Right renal cortex interstitium (tissue), 3 donors: Measurements from ENCODE around the gene BUB1B. TPM values are rescaled to one million over a fixed set of nuclear protein-coding genes. Genes with fewer than 3 reads are reported as not detected.
"Not testable (repeated sequence)": the region's sequence is repeated elsewhere in the genome, so short reads cannot be mapped to it uniquely, and the experiment has no call there.

Experiments used
- DNase-seq, 3 donors: peaks; one replicate each; pipeline ENCODE4 v3.0.0-alpha.2; 2013; ENCODE audit warnings: low read depth in 3 of 3, low spot score in 2 of 3
- polyA plus RNA-seq, 3 donors: library from polyadenylated mRNA; unstranded; fragments of 120-200 nt; gene quantifications; one replicate each; pipeline ENCODE4 v1.2.1, GENCODE V29; 2013; ENCODE audit not compliant: insufficient read length in 3 of 3

BUB1B gene, protein sequence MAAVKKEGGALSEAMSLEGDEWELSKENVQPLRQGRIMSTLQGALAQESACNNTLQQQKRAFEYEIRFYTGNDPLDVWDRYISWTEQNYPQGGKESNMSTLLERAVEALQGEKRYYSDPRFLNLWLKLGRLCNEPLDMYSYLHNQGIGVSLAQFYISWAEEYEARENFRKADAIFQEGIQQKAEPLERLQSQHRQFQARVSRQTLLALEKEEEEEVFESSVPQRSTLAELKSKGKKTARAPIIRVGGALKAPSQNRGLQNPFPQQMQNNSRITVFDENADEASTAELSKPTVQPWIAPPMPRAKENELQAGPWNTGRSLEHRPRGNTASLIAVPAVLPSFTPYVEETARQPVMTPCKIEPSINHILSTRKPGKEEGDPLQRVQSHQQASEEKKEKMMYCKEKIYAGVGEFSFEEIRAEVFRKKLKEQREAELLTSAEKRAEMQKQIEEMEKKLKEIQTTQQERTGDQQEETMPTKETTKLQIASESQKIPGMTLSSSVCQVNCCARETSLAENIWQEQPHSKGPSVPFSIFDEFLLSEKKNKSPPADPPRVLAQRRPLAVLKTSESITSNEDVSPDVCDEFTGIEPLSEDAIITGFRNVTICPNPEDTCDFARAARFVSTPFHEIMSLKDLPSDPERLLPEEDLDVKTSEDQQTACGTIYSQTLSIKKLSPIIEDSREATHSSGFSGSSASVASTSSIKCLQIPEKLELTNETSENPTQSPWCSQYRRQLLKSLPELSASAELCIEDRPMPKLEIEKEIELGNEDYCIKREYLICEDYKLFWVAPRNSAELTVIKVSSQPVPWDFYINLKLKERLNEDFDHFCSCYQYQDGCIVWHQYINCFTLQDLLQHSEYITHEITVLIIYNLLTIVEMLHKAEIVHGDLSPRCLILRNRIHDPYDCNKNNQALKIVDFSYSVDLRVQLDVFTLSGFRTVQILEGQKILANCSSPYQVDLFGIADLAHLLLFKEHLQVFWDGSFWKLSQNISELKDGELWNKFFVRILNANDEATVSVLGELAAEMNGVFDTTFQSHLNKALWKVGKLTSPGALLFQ
- 10 to 100 TPM; 27.7 to 33.0 (median 29.5) TPM for polyA plus RNA-seq

DNA sequence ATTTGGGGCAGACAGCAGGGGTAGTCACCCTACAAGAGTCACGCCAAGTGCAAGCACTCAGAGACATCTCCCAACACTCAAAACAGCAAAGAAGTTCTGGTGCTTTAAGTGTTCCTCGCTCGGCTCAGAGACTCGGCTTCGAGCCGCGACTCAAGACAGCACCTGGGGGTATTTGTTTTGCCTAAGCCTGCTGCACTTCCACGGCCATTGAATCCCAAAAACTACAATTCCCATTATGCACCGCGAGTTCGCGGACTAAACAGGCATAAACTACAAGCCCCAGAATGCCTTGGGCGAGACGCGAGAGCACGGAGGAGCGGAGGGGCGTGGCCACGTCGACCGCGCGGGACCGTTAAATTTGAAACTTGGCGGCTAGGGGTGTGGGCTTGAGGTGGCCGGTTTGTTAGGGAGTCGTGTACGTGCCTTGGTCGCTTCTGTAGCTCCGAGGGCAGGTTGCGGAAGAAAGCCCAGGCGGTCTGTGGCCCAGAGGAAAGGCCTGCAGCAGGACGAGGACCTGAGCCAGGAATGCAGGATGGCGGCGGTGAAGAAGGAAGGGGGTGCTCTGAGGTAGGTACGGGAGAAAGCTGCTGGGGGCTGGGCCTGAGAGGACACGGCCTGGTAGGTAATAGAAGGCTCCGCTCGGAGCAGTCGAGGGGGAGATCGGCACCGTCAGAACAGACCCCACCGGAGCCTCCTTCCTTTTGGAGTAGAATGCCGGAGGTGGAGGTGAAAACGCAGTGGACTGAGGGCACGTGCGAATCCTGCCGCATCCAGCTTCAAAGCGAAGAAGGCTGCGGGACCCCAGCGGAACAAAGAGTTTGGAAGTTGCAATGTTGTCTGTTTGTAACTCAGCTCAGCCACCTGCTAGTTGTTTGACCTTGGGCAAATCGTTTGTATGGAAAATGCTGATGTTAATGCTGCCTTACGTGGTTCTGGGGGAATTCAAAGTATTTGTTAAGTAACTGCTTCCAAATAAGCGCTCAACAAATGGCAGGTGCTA lies at the start of gene BUB1B:
Gene BUB1B, plus strand, starts transcription at position 381 of the 1,000 bp plus-strand sequence. Its CDS starts 152 bp downstream, at position 533.
- peak; percentile 93 to 94 (median 94) for DNase-seq

DNA sequence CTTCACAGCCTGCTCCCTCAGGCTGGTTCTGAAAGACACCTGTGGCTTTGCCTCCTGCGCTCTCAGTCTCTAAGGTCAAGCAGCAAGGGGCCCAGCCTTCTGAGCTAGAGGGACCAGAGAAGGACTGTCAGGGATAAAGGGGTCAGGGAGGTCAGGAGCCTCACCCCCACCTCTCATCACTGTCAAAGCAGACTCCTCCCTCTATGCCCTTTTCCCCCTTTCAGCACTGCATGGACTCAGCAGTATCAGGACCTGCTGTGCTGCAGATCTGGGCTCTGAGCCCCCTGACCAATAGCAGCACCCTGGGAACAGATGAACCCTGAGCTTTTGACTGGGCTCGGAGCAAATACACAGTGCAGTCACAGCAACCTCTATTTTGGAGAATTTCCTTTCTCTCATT lies 49.0 kb upstream of the BUB1B start:
- no peak for DNase-seq

DNA sequence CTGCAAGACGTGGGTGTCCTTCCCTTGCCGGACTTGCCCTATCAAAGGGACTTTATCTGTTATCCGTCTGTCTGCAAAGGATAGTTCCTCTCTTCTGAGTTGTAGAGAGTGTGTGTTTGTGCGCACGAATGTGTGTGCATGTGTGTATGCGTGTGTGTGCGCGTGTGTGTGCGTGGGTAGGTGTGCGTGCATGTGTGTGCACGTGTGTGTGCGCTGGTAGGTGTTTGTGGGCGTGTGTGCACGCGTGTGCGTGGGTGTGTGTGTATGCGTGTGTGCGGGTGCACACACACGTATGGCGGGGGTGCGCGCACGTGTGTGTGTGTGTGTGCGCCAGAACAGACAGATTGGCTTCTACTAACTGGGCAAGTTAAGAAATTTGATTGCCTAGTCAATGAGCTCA lies 48.1 kb upstream of the BUB1B start:
- no peak for DNase-seq

DNA sequence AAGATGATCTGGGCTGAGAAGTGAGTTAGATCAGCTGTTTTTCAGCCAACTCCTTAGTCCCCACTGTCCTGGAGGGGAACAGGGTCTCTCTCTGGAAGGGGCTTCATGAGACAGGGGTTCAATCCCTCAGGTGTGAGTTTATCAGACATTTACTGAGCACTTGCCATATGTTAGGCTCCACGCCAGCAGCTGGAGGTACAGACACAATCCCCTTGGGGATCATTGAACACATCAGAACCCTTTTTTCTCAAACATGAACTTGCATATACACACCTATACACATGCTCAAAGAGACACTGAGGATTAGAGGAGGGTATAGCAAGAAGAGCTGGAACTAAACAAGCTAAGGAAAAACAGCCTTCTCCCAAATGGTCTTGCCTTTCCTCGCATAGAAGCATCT lies 46.7 kb upstream of the BUB1B start:
- DNase-seq = no peak

DNA sequence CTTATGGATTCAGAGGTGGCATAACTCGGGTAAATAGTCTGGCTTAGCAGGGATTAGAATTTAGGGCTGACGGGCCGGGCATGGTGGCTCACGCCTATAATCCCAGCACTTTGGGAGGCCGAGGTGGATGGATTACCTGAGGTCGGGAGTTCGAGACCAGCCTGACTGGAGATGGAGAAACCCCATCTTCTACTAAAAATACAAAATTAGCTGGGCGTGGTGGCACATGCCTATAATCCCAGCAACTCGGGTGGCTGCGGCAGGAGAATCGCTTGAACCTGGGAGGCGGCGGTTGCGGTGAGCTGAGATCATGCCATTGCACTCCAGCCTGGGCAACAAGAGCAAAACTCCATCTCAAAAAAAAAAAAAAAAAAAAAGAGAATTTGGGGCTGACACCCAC lies 45.8 kb upstream of the BUB1B start:
- DNase-seq = not testable (repeated sequence)

DNA sequence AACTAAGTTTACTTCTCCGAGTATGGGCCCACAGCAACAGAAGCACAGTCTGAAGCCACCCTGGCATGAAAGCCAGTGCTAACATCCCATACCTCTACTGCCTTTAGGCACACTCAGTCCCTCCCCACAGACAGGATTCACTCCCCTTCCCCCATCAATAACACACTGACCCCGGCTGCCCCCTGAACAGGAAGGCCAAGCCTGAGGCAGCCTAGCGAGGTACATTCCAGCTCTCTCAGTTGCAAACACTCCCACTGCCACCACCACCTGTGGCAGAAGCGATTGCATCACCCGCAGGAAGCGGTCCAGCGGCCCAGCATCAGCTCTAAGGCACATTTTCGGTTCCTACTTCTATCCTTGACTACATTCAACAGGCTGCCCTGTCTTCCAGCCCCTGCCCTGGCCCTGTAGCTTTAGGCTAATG lies 45.2 kb upstream of the BUB1B start:
- no peak for DNase-seq

DNA sequence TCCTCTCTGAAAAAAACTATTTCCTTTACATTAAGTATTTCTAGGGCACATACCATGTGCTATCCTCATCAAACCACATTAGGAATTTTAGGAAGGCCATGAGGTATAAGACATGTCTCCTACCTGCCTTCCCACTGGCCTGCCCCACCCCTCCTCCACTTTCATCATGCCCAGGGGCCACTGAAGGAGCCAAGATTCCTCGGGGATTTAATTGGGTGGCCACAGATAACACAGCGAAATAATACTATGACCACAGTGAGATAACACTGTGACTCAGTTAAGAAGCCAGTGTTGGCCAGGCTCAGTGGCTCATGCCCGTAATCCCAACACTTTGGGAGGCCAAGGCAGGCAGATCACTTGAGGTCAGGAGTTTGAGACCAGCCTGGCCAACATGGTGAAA lies 42.4 kb upstream of the BUB1B start:
- no peak for DNase-seq

DNA sequence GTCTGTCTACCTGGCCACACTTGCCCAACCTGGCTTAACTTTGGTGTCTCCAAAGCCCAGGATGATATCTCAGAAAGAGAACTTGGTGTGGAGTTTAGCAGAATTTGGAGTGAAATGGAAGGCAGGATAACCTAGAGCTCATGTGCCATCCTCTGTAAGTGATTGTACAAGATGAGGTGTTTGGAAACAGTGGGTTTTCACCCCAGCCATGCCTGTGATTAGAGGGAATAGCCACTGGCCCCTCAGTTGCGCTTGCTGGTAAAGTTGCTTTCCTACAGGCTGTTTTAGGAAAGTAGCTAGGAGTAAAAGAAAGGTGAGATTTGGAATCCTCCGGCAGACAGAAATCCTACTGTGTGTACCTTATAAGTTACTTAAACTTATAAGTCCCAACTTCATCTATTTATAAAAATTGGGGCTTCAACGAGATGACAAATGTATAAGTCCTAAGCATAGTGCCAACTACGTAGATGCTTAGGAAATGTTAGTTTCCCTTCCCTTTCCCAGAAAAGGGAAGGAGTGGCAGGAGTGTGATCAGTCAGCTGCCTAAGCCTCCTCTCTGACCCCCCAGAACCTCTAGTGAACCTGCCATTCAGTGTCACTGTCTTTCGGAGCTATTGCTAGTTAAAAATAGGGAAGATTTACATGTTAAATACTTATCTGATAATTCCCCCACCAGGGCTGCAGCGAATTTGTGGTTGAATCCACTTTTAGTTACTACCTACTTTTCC lies 38.8 kb upstream of the BUB1B start:
- no peak for DNase-seq

DNA sequence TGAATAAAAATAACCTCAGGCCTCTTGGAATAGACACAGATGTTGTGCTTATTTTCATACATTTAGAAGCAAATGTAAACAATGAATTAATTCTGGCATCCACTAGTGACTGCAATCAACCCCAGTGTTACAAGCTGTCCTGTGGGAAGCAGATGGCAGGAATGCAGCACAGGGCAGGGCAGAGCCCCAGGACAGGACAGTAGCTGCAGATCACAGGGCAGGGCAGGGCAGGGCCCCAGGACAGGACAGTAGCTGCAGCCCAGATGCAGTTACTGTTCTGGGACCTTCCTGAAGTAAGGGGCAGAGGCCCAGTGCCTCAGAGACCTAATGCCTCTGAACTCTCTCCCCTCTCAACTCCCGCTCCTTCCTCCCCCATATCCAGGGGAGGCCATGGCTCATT lies 37.9 kb upstream of the BUB1B start:
- not testable (repeated sequence) for DNase-seq

DNA sequence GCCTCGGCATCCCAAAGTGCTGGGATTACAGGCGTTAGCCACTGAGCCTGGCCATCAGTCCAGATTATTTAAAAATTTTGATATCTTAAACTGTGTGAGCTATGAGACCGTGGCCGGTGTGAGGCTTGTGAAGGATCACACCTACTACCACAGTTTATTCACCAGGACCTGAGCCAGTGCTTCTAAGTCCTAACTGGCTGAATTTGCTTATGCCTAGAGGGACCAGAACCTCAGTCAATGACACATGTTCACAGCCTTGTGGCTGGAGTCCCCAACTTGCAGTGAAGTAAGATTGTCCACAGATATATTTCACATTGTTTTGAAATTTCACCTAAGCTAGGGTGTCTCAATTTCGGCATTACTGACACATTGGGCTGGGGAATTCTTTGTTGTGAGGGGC lies 37.0 kb upstream of the BUB1B start:
- not testable (repeated sequence) for DNase-seq

DNA sequence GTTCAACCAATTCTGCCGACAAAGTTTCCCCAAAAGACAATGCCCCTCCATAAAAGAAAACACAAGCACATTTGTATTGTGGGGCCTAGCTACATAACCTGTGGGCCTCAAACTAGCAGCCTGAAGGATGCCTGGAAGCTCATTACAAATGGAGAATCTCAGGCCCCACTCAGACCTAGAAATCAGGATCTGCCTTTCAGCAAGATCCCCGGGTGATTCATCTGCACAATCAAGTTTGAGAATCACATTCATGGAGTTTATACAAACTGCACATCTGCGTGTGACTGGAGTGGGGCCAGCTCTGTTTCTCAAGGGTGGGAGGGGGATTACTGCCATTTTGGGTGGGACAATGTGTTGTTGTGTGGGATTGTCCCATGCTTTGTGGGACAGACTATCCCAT lies 36.5 kb upstream of the BUB1B start:
- DNase-seq = not testable (repeated sequence)

DNA sequence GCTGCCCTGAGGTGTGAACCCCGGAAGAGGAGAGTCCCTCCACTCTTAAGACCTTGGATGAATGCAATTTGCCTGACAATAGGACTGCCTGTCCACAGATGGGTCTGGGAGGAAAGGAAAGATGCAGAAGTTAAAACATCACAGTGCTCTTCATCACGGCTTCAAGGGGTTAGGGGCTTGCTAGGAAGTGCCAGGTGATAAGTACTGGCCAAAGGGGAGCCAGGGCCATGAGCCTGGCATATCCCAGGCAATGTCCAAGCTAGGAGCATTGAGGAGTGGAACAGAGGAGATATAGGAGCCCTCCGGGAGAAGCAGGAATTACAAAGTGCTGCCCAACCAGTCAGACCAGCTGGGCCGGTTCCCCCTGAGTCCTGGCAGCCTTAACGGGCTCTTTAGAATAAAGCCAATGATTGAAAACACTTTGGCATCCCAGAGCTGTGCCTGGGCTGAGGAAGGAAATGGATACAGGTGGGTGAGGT lies 36.0 kb upstream of the BUB1B start:
- not testable (repeated sequence) for DNase-seq

DNA sequence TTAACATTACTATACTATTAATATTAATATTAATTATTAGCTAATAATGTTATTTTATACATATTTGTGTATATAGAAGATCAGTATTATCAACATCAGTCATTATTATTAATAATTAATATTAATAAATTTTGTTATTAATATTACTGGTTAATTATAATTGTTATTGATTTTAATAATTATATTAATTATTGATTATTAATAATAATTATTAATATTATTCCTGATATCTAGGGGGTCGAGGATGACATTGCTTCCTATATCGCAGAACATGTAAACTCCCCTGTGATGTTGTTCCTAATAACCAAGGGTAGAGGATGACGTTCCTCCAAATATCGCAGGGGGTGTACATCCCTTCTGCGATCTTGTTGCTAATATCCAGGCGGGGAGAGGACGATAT lies 34.9 kb upstream of the BUB1B start:
- DNase-seq = no peak

DNA sequence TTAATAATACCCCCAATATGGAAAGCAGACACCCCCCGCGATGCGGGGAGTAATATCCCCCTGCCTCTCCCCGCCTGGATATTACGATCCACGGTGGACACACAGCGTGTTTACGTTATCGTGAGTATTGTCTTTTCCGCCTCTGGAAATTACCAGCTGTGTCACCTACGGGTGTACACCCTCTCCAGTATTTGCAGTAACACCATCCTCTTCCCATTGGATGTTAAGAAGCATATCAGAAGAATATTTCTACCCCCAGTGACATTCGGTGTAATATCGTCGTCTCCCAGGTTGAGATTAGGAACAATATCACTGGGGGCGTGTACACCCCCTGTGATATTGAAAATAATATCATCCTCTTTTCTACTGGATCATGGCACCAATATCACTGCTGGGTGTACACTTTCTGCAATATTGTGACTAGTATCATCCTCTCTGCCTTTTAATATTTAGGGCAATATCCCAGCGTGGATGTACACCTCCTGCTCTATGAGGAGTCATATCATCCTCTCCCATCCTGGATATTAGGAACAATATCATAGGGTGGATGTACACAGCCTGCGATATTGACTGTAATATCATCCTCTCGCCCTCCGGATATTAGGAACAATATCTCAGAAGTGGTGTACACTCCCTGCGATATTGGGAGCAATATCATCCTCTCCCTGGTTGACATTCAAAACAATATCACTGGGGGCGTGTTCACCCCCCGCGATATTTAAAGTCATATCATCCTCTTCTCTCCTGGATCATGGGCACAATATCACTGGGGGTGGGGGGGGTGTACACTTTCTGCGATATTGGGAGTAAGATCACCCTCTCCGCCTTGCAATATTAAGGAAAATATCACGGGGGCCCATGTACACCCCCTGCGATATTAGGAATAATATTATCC lies 31.9 kb upstream of the BUB1B start:
- DNase-seq = no peak

DNA sequence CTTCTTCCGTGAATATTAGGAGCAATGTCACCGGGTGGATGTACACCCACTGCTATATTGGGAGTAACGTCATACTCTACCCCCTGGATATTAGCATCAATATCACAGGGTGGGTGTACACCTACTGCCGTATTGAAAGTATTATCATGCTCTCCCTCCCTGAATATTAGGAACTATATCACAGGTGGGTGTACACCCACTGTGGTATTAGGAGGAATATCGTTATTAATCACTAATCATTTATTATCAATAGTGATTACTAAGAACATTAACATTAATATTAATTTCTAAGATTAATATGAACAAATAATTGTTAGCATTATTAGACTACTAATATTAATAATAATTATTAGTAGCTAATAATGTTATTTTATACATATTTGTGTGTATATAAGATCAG lies 30.8 kb upstream of the BUB1B start:
- DNase-seq = no peak

DNA sequence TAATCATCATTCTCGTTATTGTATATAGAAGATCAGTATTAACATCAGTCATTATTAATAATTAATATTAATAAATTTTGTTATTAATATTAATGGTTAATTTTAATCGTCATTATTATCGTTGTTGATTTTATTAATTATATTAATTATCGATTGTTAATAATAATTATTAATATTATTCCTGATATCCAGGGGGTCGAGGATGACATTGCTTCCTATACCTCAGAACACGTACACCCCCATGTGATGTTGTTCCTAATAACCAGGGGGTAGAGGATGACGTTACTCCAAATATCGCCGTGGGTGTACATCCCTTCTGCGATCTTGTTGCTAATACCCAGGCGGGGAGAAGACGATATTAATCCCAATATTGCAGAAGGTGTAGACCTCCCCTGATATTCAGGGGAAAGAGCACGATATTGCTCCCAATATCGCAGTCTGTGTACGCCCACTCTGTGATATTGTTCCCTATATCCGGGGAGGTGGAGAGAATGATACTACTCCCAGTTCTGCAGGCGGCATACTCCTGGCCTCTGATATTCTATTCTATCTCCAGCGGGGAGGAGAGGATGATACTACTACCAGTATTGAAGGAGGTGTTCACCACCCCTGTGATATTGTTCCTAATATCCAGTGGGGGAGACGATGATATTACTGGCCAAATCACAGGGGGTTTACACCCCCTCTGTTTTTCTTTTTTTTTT lies 29.9 kb upstream of the BUB1B start:
- DNase-seq = no peak

DNA sequence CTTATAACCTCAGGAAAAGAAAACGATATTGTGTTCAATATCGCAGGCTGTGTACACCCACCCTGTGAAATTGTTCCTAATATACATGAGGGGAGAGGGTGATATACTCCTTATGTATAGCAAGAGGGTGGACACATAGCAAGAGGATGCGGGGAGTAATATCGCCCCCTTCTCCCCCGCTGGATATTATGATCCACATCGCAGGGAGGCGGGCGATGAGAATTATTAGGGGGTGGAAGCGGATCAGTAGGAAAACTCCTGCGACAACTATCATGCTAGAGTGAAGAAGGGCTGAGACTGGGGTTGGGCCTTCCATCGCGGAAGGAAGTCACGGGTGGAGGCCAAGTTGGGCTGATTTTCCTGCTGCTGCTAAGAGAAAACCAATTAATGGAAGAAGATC lies 27.3 kb upstream of the BUB1B start:
- DNase-seq = no peak

DNA sequence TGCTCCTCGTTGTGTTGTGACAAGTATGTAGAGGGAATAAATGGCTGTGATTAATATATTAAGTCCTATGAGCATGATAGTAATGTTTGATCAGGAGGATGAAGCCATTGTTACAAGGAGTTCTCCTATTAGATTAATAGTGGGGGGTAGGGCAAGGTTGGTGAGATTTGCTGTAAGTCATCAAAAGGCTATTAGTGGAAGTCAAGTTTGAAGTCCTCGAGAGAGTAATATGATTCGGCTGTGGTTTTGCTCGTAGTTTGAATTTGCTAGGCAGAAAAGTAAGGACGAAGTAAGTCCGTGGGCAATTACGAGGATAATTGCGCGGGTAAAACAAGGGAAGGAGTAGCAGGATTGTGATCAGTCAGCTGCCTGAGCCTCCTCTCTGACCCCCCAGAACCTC lies 26.0 kb upstream of the BUB1B start:
- no peak for DNase-seq
